Right atrium auricular region (tissue), 2 donors: ENCODE measurements around the gene FXYD4. TPM values are rescaled to one million over a fixed set of nuclear protein-coding genes. Genes with fewer than 3 reads are reported as not detected.
A peak's percentile ranks its signal among the peaks of the same experiment; 100 is the strongest.
"Not testable (repeated sequence)": the region's sequence is repeated elsewhere in the genome, so short reads cannot be mapped to it uniquely, and the experiment has no call there.

Experiments used
- DNase-seq: peaks from one replicate; pipeline ENCODE4 v3.0.0-alpha.2; 2019; ENCODE audit warnings: low spot score
- H3K27ac ChIP-seq, 2 donors: fragments of 200-600 bp; sonication (generic); 1 replicate in 1 of 2; 2 replicates in 1 of 2; pipeline ENCODE4 v1.5.1; 2016 to 2019
- H3K27me3 ChIP-seq, 2 donors: fragments of 200-600 bp; sonication (generic); one replicate each; pipeline versions ENCODE4 v1.5.1 to v1.6.0; 2017 to 2019
- H3K36me3 ChIP-seq: fragments of 200-600 bp; sonication (generic); one replicate; pipeline ENCODE4 v1.5.1; 2016
- H3K4me1 ChIP-seq, 2 donors: fragments of 200-600 bp; sonication (generic); one replicate each; pipeline versions ENCODE4 v1.5.1 to v1.6.0; 2017 to 2019
- H3K4me3 ChIP-seq, 2 donors: fragments of 200-600 bp; sonication (generic); 1 replicate in 1 of 2; 2 replicates in 1 of 2; pipeline ENCODE4 v1.5.1; 2017 to 2019; ENCODE audit warnings: mild to moderate bottlenecking in 1 of 2, moderate library complexity in 1 of 2
- H3K9me3 ChIP-seq, 2 donors: fragments of 200-600 bp; sonication (generic); one replicate each; pipeline ENCODE4 v1.5.1; 2019
- CTCF ChIP-seq, 2 donors: fragments of 200-600 bp; sonication (generic); IDR thresholded peaks; one replicate each; pipeline ENCODE4 v1.5.1; 2019; ENCODE audit warnings: antibody characterized with exemption in 2 of 2
- total RNA-seq, 2 donors: library from RNA; depleted of rRNA; stranded (reverse); fragments of >200 nt; gene quantifications; one replicate each; pipeline ENCODE4 v1.1.0, GENCODE V29; 2016

FXYD4 gene
- total RNA-seq, 2 donors from 2014 or later, result not detected

DNA sequence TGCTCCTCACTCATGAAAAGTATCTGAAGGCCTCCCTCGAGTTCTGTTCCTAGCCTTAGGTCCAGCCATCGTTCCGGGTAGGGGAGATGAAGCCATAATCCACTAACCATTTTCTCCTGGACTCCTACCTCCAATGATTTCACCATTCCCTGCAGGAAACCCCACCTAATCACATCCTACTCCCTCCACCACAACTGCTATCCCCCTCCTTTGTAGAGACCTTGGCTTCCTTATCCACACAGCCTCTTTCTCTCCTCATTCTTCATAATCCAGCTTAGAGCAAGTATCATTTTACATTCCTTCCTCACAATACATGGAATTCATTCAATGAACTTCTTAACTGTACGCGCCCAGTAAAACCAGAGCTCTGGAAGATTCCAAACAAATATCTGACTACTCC is 18.9 kb downstream of the FXYD4 start:
- no peak for DNase-seq
- H3K4me1 ChIP-seq, result peaks cover 0 to 21% of the 10 kb centered on the region in 2 donors

GRCh38 chr10:43390759-43391158 is 19.3 kb downstream of the FXYD4 start:
- Histone ChIP-seq H3K27ac (no peak overlapping the region), H3K4me3 (no peak overlapping the region), H3K9me3 (no peaks in the 10 kb centered on the region), H3K27me3 (no peaks in the 10 kb centered on the region), H3K36me3 (peaks cover 87% of the 10 kb centered on the region), H3K4me1 (peaks cover 0 to 25% of the 10 kb centered on the region in 2 donors)
- no peak for DNase-seq
- peak; percentile 35 to 64 for TF ChIP-seq CTCF (IDR thresholded peaks at IDR 0.05)

More for the DNA sequence above, 18.9 kb downstream of the FXYD4 start:
- Histone ChIP-seq H3K27me3 (no peaks in the 10 kb centered on the region), H3K9me3 (no peaks in the 10 kb centered on the region), H3K4me3 (no peak overlapping the region), H3K27ac (no peak overlapping the region), H3K36me3 (peaks cover 91% of the 10 kb centered on the region)
- TF ChIP-seq CTCF (IDR thresholded peaks at IDR 0.05), result no peak

DNA sequence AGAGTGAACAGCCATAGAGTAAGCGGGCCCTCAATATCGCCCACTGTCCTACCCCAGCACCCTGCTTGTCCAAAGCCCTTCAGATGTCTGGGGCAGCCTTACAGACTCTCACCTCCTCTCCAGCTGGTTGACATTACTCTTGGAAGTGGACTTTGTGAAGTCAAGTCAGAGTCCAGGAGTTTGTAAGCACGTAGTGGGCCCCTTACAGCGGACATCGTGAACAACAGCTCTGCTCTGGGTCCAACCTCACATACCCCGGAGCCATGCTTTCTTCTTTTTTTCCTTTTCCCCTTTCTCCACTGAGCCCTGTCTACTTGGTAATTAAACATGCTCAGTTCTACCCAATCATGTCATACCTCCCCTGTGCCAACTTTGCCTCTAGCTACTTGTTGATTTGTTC is 20.1 kb downstream of the FXYD4 start:
- H3K4me1 ChIP-seq, result peaks cover 0 to 31% of the 10 kb centered on the region in 2 donors
- TF ChIP-seq CTCF (IDR thresholded peaks at IDR 0.05), result no peak
- DNase-seq, result no peak
- no peaks in the 10 kb centered on the region for H3K27me3 ChIP-seq
- H3K9me3 ChIP-seq, result no peaks in the 10 kb centered on the region
- H3K4me3 ChIP-seq, result no peak overlapping the region
- H3K36me3 ChIP-seq, result peaks cover 79% of the 10 kb centered on the region
- H3K27ac ChIP-seq, result no peak overlapping the region

DNA sequence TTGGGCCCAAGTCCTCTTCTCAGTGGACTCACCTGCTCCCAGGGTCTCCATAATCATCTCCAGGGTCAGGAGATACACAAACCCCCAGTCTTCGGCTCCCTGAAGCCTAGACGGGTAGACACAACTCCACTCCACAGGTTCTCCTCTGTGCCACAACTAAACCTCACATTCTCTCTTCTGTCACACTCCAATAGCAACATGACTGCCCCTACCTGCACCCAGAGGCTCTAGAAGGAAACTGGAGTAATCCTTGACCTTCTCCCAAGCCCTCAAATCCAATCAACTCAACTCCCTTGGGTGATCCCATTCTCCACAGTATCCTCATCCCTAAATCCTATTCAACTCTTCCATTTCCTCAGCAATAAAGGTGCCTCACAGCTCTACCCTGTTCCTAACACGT is 21.3 kb downstream of the FXYD4 start:
- Histone ChIP-seq H3K4me1 (peaks cover 0 to 37% of the 10 kb centered on the region in 2 donors), H3K4me3 (no peak overlapping the region), H3K27ac (no peak overlapping the region), H3K36me3 (peaks cover 67% of the 10 kb centered on the region), H3K9me3 (no peaks in the 10 kb centered on the region), H3K27me3 (no peaks in the 10 kb centered on the region)
- no peak for DNase-seq
- TF ChIP-seq CTCF (IDR thresholded peaks at IDR 0.05), result no peak

DNA sequence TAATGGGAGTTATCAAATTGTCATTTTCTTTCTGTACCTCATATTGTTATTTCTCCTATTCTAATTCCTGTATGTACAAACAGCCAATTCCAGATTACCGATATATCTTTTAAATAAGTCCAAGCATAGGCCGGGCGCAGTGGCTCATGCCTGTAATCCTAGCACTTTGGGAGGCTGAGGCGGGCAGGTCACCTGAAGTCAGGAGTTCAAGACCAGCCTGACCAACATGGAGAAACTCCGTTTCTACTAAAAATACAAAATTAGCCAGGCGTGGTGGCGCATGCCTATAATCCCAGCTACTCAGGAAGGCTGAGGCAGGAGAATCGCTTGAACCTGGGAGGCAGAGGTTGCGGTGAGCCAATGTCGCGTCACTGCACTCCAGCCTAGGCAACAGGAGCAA is 21.8 kb downstream of the FXYD4 start:
- not testable (repeated sequence) for H3K27me3 ChIP-seq, DNase-seq, H3K4me3 ChIP-seq, H3K27ac ChIP-seq, H3K9me3 ChIP-seq
- Histone ChIP-seq H3K4me1 (peaks cover 0 to 41% of the 10 kb centered on the region in 2 donors), H3K36me3 (peaks cover 62% of the 10 kb centered on the region)

DNA sequence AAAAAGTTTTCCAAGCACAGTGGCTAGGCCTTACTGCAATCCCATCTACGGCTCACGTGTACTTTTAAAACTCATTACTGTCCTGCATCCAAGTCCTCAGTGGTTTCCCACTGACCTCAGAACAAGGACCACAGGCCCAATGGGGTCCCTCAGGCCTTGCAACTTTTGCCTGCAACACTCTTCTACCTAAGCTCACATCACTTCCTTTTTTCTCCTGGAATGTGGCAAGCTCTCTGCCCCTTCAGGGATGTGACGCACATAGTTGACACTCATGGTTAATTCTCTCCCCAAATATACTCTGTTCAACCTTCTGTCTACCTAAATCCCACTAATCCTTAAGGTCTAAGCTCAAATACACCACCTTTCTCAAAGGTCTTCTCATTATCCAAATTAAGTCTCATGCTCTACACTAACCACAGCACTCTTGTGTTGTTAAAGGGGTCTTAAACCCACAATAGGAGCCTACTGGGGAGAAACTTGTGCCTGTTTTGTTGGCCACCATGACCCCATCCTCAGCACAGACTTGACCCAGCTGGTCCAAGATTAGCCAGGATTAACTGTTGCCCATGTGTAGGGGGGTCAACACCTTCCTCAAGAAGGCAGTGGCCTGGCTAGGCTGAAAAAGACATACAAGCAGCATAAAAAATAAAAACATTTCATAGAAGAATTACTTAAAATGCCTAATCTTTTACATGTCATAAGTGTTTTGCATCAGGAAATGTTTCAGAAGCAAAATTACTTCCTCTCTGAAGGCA is 22.3 kb downstream of the FXYD4 start:
- peaks cover 0 to 47% of the 10 kb centered on the region in 2 donors for H3K4me1 ChIP-seq
- no peak overlapping the region for H3K27ac ChIP-seq
- peaks cover 57% of the 10 kb centered on the region for H3K36me3 ChIP-seq
- H3K4me3 ChIP-seq, result no peak overlapping the region
- H3K27me3 ChIP-seq, result no peaks in the 10 kb centered on the region
- DNase-seq, result no peak
- TF ChIP-seq CTCF (IDR thresholded peaks at IDR 0.05), result no peak
- H3K9me3 ChIP-seq, result no peaks in the 10 kb centered on the region
